SK-N-SH treated with all-trans-retinoic acid at 6 μM for 48 hours (cell line): Measurements from ENCODE around the gene RASAL1.

Experiments
- ARNTL ChIP-seq: fragments of 450-650 bp; formaldehyde crosslinking; IDR thresholded peaks from 2 replicates; pipeline ENCODE4 v1.5.0; 2020; ENCODE audit warnings: low read depth, mild to moderate bottlenecking, moderate library complexity, borderline replicate concordance
- CREB5 ChIP-seq: fragments of 250-450 bp; sonication (Bioruptor Pico); IDR thresholded peaks from 2 replicates; pipeline ENCODE4 v1.5.1; 2020; ENCODE audit warnings: low read depth, mild to moderate bottlenecking, moderate library complexity
- CSRNP3 ChIP-seq: fragments of 250-450 bp; sonication (Bioruptor Pico); IDR thresholded peaks from 2 replicates; pipeline ENCODE4 v1.5.1; 2021; ENCODE audit warnings: mild to moderate bottlenecking, moderate library complexity
- ESRRG ChIP-seq: fragments of 250-450 bp; sonication (Bioruptor Pico); IDR thresholded peaks from 2 replicates; pipeline ENCODE4 v1.6.1; 2021; ENCODE audit warnings: mild to moderate bottlenecking
- PATZ1 ChIP-seq: fragments of 250-450 bp; sonication (Bioruptor Pico); IDR thresholded peaks from 2 replicates; pipeline ENCODE4 v1.8.0; 2020; ENCODE audit warnings: mild to moderate bottlenecking, moderate library complexity, borderline replicate concordance
- RARB ChIP-seq: fragments of 250-450 bp; sonication (Bioruptor Pico); IDR thresholded peaks from 2 replicates; pipeline ENCODE4 v1.8.0; 2021; ENCODE audit warnings: mild to moderate bottlenecking, moderate library complexity
- TSHZ2 ChIP-seq: fragments of 250-450 bp; sonication (Bioruptor Pico); IDR thresholded peaks from 2 replicates; pipeline ENCODE4 v1.5.0; 2020; ENCODE audit warnings: mild to moderate bottlenecking, moderate library complexity
- ZFP30 ChIP-seq: fragments of 450-650 bp; formaldehyde crosslinking; IDR thresholded peaks from 2 replicates; pipeline ENCODE4 v1.5.0; 2022; ENCODE audit warnings: mild to moderate bottlenecking, moderate library complexity

- TF ChIP-seq ARNTL (no peak), RARB (no peak), CREB5 (no peak), ZFP30 (CRISPR knock-in tag) (no peak), ESRRG (CRISPR knock-in tag) (no peak), PATZ1 (CRISPR knock-in tag) (no peak), TSHZ2 (no peak), CSRNP3 (CRISPR knock-in tag) (no peak)
Observed at GRCh38 chr12:113108308-113108707, 27.3 kb downstream of the RASAL1 start.
